Fibroblast of pulmonary artery (primary cell): Measurements from ENCODE around the gene CDH23.

ENCODE experiments used
- DNase-seq: peaks from one replicate; pipeline ENCODE4 v3.0.0-alpha.2; 2010; ENCODE audit warnings: low read depth
- H3K4me3 ChIP-seq: replicated peaks from 2 replicates; pipeline ENCODE4 v1.5.1; 2011; ENCODE audit warnings: low read depth, mild to moderate bottlenecking, control low read depth, low read length, moderate library complexity
- CTCF ChIP-seq: IDR thresholded peaks from 2 replicates; pipeline ENCODE4 v1.5.1; 2011; ENCODE audit warnings: mild to moderate bottlenecking, control low read depth, low read length, inconsistent platforms; ENCODE audit errors: missing control alignments

CDH23 gene

DNA sequence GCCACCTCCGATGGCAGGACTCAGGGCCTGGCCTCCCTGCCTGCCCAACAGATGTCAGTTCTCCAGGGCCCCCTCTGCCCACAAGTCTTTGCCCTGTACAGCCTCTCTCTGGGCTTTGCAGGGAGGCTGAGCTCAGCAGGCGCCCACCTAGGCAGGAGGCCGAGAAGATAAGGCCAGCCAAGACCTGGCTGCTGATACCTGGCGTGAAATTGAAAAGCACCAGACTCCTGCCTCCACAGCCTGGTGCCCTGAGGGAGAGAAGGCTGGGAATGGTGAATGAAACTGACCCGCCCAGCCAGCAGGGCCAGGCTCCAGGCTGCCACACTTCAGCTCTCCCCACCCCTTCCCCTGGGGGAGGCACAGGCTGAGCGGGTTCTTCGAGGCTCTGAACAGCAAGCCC, 145.8 kb downstream of the CDH23 start:
- no peak overlapping the region for H3K4me3 ChIP-seq
- no peak for TF ChIP-seq CTCF
- DNase-seq, result no peak

- no peak overlapping the region for H3K4me3 ChIP-seq
- TF ChIP-seq CTCF, result no peak
Measured at GRCh38 chr10:71543608-71544170, 147.0 kb downstream of the CDH23 start.

GRCh38 chr10:71545001-71545400, 148.3 kb downstream of the CDH23 start:
- no peak for DNase-seq
- no peak overlapping the region for H3K4me3 ChIP-seq
- no peak for TF ChIP-seq CTCF

More at GRCh38 chr10:71543608-71544170, 147.0 kb downstream of the CDH23 start:
- DNase-seq, result no peak

- no peak for TF ChIP-seq CTCF
- no peak overlapping the region for H3K4me3 ChIP-seq
- no peak for DNase-seq
Measured at GRCh38 chr10:71546220-71546619, 149.5 kb downstream of the CDH23 start.

DNA sequence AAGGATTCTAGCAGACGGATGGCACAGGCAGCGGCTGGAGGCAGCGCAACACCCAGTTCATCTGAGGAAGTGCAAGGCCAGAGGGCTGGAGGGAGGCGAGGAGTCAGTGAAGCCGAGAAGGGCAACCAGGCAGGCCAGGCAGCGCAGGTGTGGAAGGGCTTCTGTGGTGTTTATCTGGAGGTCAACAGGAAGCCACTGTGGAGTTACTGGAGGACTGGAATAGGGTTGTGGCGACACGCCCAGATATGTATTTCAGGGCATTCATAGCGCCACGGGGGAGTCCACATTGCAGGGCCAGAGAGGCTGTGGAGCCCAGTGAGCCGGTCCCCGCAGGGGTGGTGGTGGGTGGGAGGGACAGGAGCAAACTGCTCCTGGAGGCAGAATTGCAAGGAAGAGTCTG, 150.6 kb downstream of the CDH23 start:
- no peak overlapping the region for H3K4me3 ChIP-seq
- TF ChIP-seq CTCF, result no peak
- DNase-seq, result no peak

- peak; percentile 43 for TF ChIP-seq CTCF
- peak; percentile 64 for DNase-seq
- no peak overlapping the region for H3K4me3 ChIP-seq
Measured at GRCh38 chr10:71547876-71548846, 151.4 kb downstream of the CDH23 start.
